Osteocyte (in vitro differentiated cells): ENCODE data around the gene FOXO6. TPM values are rescaled to one million over a fixed set of nuclear protein-coding genes. Genes with fewer than 3 reads are reported as not detected.

Source experiments
- DNase-seq: peaks from one replicate; pipeline ENCODE4 v3.0.0; 2021; ENCODE audit warnings: mixed read lengths; ENCODE audit not compliant: unreplicated experiment; ENCODE audit errors: extremely low spot score
- H3K27ac Mint-ChIP-seq: one replicate; pipeline ENCODE4 v1.8.0; 2021; ENCODE audit warnings: mild to moderate bottlenecking, mixed read lengths; ENCODE audit not compliant: unreplicated experiment
- H3K27me3 Mint-ChIP-seq: one replicate; pipeline ENCODE4 v1.8.0; 2021; ENCODE audit warnings: mixed read lengths; ENCODE audit not compliant: unreplicated experiment
- H3K36me3 Mint-ChIP-seq: one replicate; pipeline ENCODE4 v1.8.0; 2021; ENCODE audit warnings: mixed read lengths; ENCODE audit not compliant: unreplicated experiment
- H3K4me1 Mint-ChIP-seq: one replicate; pipeline ENCODE4 v1.8.0; 2021; ENCODE audit warnings: mixed read lengths; ENCODE audit not compliant: unreplicated experiment
- H3K4me3 Mint-ChIP-seq: one replicate; pipeline ENCODE4 v1.8.0; 2021; ENCODE audit warnings: mild to moderate bottlenecking, moderate library complexity, mixed read lengths; ENCODE audit not compliant: unreplicated experiment
- H3K9me3 Mint-ChIP-seq: one replicate; pipeline ENCODE4 v1.8.0; 2021; ENCODE audit warnings: mixed read lengths; ENCODE audit not compliant: unreplicated experiment
- CTCF ChIP-seq: fragments of 200-600 bp; sonication (generic); IDR thresholded peaks from 2 replicates; pipeline ENCODE4 v1.5.0; 2021; ENCODE audit warnings: antibody characterized with exemption, mild to moderate bottlenecking, moderate library complexity
- total RNA-seq: library from RNA; stranded (reverse); gene quantifications from 2 replicates; pipeline ENCODE4 v1.2.1, GENCODE V29; 2021

FOXO6 gene
- total RNA-seq, 1 donor from 2014 or later: 0.99 TPM

DNA sequence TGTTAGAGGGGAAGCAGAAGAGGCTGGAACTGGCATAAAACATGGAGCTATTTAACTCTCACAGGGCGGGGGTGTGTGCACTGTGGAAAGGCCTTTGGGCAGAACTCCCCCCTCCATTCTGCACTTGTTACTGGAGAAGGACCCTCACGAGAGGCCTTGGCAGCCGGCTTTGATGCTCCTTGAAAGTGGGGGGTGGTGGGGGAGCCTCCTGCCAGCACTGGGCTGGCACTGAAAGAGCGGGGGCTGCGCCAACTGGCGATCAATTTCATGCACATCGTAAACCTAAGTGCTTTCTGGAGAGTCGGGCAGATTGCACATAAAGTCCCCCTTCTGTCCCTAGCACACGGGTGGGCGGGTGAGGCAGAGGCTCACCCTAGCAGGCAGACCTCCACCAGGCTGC is 28.9 kb downstream of the FOXO6 start:
- TF ChIP-seq CTCF: no peak
- Mint-ChIP-seq H3K9me3 (no peaks in the 10 kb centered on the region), H3K27ac (no peak overlapping the region), H3K27me3 (peaks cover 11% of the 10 kb centered on the region), H3K36me3 (no peaks in the 10 kb centered on the region), H3K4me1 (peaks cover 19% of the 10 kb centered on the region), H3K4me3 (no peak overlapping the region)
- DNase-seq: no peak

DNA sequence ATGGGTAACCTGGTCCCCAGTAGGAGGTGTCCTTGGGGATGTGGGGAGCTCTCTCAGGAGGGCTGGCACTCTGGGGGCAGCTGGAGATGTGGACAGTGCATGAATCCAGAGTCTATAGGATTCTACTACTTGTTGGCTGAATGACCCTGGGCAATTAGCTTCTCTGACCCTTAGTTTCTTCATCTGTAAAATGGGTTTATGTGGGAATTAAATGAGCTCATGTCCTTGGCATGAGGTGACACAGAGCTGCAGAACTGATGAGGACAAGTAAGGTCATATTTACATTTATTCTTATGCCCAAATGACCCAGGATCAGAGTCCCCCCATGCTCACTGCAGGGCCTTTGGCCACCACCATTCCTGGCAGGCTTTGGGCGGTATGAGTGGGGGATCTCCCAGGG is 29.3 kb downstream of the FOXO6 start:
- no peak overlapping the region for H3K4me3 Mint-ChIP-seq
- peaks cover 15% of the 10 kb centered on the region for H3K27me3 Mint-ChIP-seq
- H3K27ac Mint-ChIP-seq: no peak overlapping the region
- no peak for TF ChIP-seq CTCF
- H3K4me1 Mint-ChIP-seq: peaks cover 19% of the 10 kb centered on the region
- no peaks in the 10 kb centered on the region for H3K9me3 Mint-ChIP-seq
- DNase-seq: no peak
- H3K36me3 Mint-ChIP-seq: no peaks in the 10 kb centered on the region

GRCh38 chr1:41391834-41392527 is 30.7 kb downstream of the FOXO6 start:
- Mint-ChIP-seq H3K4me1 (peaks cover 19% of the 10 kb centered on the region), H3K9me3 (no peaks in the 10 kb centered on the region)

GRCh38 chr1:41392528-41392924 is 31.3 kb downstream of the FOXO6 start:
- peaks cover 25% of the 10 kb centered on the region for H3K27me3 Mint-ChIP-seq
- DNase-seq: no peak
- no peak overlapping the region for H3K27ac Mint-ChIP-seq
- H3K36me3 Mint-ChIP-seq: no peaks in the 10 kb centered on the region
- no peak overlapping the region for H3K4me3 Mint-ChIP-seq
- peaks cover 19% of the 10 kb centered on the region for H3K4me1 Mint-ChIP-seq
- H3K9me3 Mint-ChIP-seq: no peaks in the 10 kb centered on the region
- TF ChIP-seq CTCF: no peak

More at GRCh38 chr1:41391834-41392527, 30.7 kb downstream of the FOXO6 start:
- no peak overlapping the region for H3K27ac Mint-ChIP-seq
- no peak overlapping the region for H3K4me3 Mint-ChIP-seq
- no peak for DNase-seq
- peaks cover 25% of the 10 kb centered on the region for H3K27me3 Mint-ChIP-seq
- H3K36me3 Mint-ChIP-seq: no peaks in the 10 kb centered on the region
- TF ChIP-seq CTCF: no peak

DNA sequence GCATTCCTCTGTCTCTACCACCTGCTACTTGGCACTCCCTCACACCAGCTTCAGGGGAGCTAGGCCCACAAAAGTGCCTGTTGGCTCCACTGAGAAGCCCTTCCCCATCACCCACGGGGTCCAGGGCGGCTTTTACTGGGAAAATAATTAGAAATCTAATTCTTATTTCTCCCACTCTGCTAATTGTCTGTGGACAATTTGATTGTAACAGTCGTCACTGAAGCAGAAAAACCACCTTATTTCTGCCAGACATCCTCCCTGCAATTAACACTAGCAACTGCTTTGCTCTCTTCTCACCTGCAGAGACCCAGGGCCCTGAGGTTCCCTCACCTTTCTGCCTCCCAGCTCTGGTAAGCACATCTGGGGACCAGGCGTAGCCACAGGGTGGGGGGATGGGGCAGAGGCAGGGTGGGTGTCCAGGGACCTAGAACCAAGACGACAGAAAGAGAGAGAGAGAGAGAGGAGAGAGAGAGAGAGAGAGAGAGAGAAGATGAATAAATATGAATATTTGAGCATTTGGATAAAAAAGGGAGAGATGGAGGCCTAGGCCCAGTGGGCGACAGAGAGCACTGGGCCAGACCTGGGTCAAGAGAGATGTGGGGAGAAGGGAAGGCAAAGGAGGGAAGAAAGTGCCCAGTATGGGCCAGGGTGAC is 32.6 kb downstream of the FOXO6 start:
- Mint-ChIP-seq H3K9me3 (no peaks in the 10 kb centered on the region), H3K4me3 (no peak overlapping the region), H3K36me3 (no peaks in the 10 kb centered on the region), H3K27ac (no peak overlapping the region), H3K4me1 (peaks cover 6% of the 10 kb centered on the region), H3K27me3 (peaks cover 25% of the 10 kb centered on the region)
- TF ChIP-seq CTCF: no peak
- no peak for DNase-seq
